ENCODE measurements around the gene LCP2. TPM values are rescaled to one million over a fixed set of nuclear protein-coding genes. Genes with fewer than 3 reads are reported as not detected.

The LCP2 gene
- total and polyA plus RNA-seq, 2 of the 4 experiments (the other 2 are of a cell fraction): not detected

DNA sequence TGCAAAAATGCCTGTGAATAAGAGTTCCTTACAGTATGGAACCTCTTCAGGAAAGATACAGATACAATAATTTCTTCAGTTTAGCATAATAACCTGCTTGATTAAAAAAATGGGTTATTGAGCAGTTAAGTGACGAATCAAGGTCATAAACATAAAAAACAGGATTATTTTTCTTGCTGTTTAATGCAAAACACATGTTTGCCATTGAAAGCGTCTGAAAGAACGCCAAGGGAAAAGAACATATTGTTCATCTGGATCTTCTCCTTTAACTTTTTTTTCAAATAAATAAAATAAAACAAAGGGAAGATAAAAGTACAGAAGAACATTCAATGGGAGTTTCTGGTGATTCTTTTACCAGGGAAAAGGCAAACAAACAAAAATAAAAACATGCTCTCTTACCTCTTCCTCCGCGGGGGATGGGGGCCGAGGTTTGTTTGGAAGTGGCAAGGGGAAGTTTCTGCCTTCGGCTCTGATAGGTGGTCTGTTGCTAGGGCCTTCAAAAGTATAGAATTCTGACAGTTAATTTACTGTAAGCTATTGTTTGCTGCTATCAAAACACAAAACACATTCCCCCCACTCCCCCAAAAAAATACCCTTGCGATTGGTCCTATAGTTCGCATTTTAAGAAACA lies 44.7 kb downstream of the LCP2 start:
- H2AK9ac ChIP-seq (replicated peaks; ENCODE audit: low read depth, low read length, poor library complexity): no peak overlapping the region
- no TSS peak for BruUV-seq (replicated peaks)
- H2AK5ac ChIP-seq (ENCODE audit: low read depth, low read length): no peak overlapping the region
- TF ChIP-seq POLR2A (IDR thresholded peaks at IDR 0.05; ENCODE audit: low read depth, low read length) (no peak), RFX5 (IDR thresholded peaks at IDR 0.05; ENCODE audit: low read depth, low read length) (no peak)
- in situ Hi-C loops (cut with MboI; ENCODE audit: low sequenced_read_pairs) (no loop called here), dilution Hi-C loops (cut with HindIII; ENCODE audit: low sequenced_read_pairs, unreplicated experiment) (no loop called here), intact Hi-C loops (cut with micrococcal nuclease) (no loop called here)
- H2AFZ ChIP-seq (replicated peaks; ENCODE audit: low read length, poor library complexity): no peak overlapping the region
- H3K9me1 ChIP-seq (ENCODE audit: insufficient read depth, low read length): no peaks in the 10 kb centered on the region
- H3K23ac ChIP-seq (ENCODE audit: low read depth, low read length): no peak overlapping the region
- no peaks in the 10 kb centered on the region for H3K36me3 ChIP-seq (ENCODE audit: control insufficient read depth, insufficient read depth, low read length)
- H3K4ac ChIP-seq (ENCODE audit: low read depth, low read length): no peak overlapping the region
- no peak overlapping the region for H3K4me3 ChIP-seq (ENCODE audit: insufficient read depth, low read depth, low read length)
- H4K20me1 ChIP-seq (ENCODE audit: insufficient read depth, low read length): no peaks in the 10 kb centered on the region
- no peak overlapping the region for H2BK20ac ChIP-seq (ENCODE audit: low read depth, low read length)
- no peak overlapping the region for H3K14ac ChIP-seq (replicated peaks; ENCODE audit: low read depth, low read length)
- H3K4me2 ChIP-seq (ENCODE audit: low read depth, low read length): no peak overlapping the region
- H2BK120ac ChIP-seq (ENCODE audit: low read depth, low read length): no peak overlapping the region
- H3K9me3 ChIP-seq (ENCODE audit: control insufficient read depth, insufficient read depth, low read length): no peaks in the 10 kb centered on the region
- no peak overlapping the region for H4K5ac ChIP-seq (ENCODE audit: low read depth, low read length)
- no peak overlapping the region for H4K91ac ChIP-seq (ENCODE audit: insufficient read depth, low read depth, low read length)
- H2BK5ac ChIP-seq (ENCODE audit: low read depth, low read length, poor library complexity, severe bottlenecking): no peak overlapping the region
- ATAC-seq (ENCODE audit: low read depth) (no peak), DNase-seq (no peak)
- no peak overlapping the region for H3K56ac ChIP-seq (ENCODE audit: extremely low read depth, insufficient read depth, low read length)
- H3K27ac ChIP-seq (ENCODE audit: insufficient read depth, low read length): no peak overlapping the region
- H2BK15ac ChIP-seq (ENCODE audit: low read depth, low read length): no peak overlapping the region
- ChIA-PET POLR2A (ENCODE audit: unreplicated experiment) (no interaction called here), CTCF (no interaction called here)
- no peaks in the 10 kb centered on the region for H3K4me1 ChIP-seq (ENCODE audit: control insufficient read depth, insufficient read depth, low read length)
- H3K9ac ChIP-seq (ENCODE audit: low read depth, low read length): no peak overlapping the region
- no peak overlapping the region for H3K18ac ChIP-seq (ENCODE audit: low read depth, low read length)
- no peaks in the 10 kb centered on the region for H3K79me1 ChIP-seq (ENCODE audit: low read depth in 1 of 2, low read length in 2 of 2)
- no peak overlapping the region for H4K8ac ChIP-seq (ENCODE audit: low read depth in 2 of 2, low read length in 2 of 2)
- WGBS, 2 experiments (ENCODE audit: extremely low coverage in 2 of 2, insufficient read length in 1 of 2): no CpG with 5 or more reads among the region's 9 CpGs
- no peaks in the 10 kb centered on the region for H3K27me3 ChIP-seq (ENCODE audit: control insufficient read depth, insufficient read depth, low read length)
